SK-N-SH (cell line): ENCODE data around the gene RPUSD3. TPM values are rescaled to one million over a fixed set of nuclear protein-coding genes. Genes with fewer than 3 reads are reported as not detected.

Source experiments
- CTCF ChIA-PET: fragments of 300-600, 350-600 bp; formaldehyde crosslinking; extraction: SDS; loops from one replicate; lab custom pipeline; 2021; lab: Yijun Ruan, JAX
- POLR2A ChIA-PET: fragments of 350-600 bp; sonication (Branson Sonifier 250); formaldehyde crosslinking; extraction: SDS; loops from one replicate; lab custom pipeline; 2020; ENCODE audit warnings: antibody characterized with exemption, inconsistent platforms; lab: Yijun Ruan, JAX
- DNase-seq: peaks from one replicate; pipeline ENCODE4 v3.0.0; 2012
- H2AFZ ChIP-seq: fragments of 200-600 bp; sonication (generic); 2 replicates; pipeline ENCODE4 v1.8.1; 2016; ENCODE audit warnings: antibody characterized with exemption, mild to moderate bottlenecking, low read depth
- H3F3A ChIP-seq: fragments of 200-600 bp; sonication (generic); replicated peaks from 2 replicates; pipeline ENCODE3; 2016; ENCODE audit warnings: antibody characterized with exemption, mild to moderate bottlenecking; ENCODE audit not compliant: insufficient read depth
- H3K27ac ChIP-seq, 2 experiments: fragments of 200-500 bp in 1 of 2; fragments of 200-600 bp in 1 of 2; sonication (Bioruptor generic) in 1 of 2; sonication (generic), shearing (Covaris generic) in 1 of 2; 2 replicates each; pipeline versions ENCODE4 v1.5.1 to v1.6.1; 2014 to 2016; ENCODE audit warnings: low read depth in 2 of 2, inconsistent platforms in 1 of 2, low read length in 1 of 2, mild to moderate bottlenecking in 1 of 2, mixed read lengths in 1 of 2
- H3K27me3 ChIP-seq: fragments of 200-600 bp; sonication (generic), shearing (Covaris generic); 2 replicates; pipeline ENCODE4 v1.6.1; 2016; ENCODE audit warnings: mixed run types; ENCODE audit not compliant: insufficient read depth
- H3K36me3 ChIP-seq, 2 experiments: fragments of 200-500 bp in 1 of 2; fragments of 200-600 bp in 1 of 2; sonication (Bioruptor generic) in 1 of 2; sonication (generic) in 1 of 2; replicated peaks in 1 of 2; 2 replicates each; pipeline versions ENCODE3 to v1.5.1; 2014 to 2016; ENCODE audit warnings: low read length in 1 of 2, mild to moderate bottlenecking in 1 of 2; ENCODE audit not compliant: insufficient read depth in 2 of 2, control insufficient read depth in 1 of 2
- H3K4me1 ChIP-seq, 2 experiments: fragments of 200-500 bp in 1 of 2; fragments of 200-600 bp in 1 of 2; sonication (Bioruptor generic) in 1 of 2; sonication (generic), shearing (Covaris generic) in 1 of 2; 2 replicates each; pipeline versions ENCODE4 v1.5.1 to v1.6.1; 2014 to 2016; ENCODE audit warnings: low read depth in 1 of 2, low read length in 1 of 2, mixed run types in 1 of 2; ENCODE audit not compliant: insufficient read depth in 2 of 2, control insufficient read depth in 1 of 2
- H3K4me2 ChIP-seq: fragments of 200-600 bp; sonication (generic), shearing (Covaris generic); 2 replicates; pipeline ENCODE4 v1.6.1; 2017; ENCODE audit warnings: mixed run types
- H3K4me3 ChIP-seq, 2 experiments: fragments of 200-500 bp in 1 of 2; fragments of 200-600 bp in 1 of 2; sonication (Bioruptor generic) in 1 of 2; sonication (generic), shearing (Covaris generic) in 1 of 2; 2 replicates each; pipeline versions ENCODE4 v1.5.1 to v1.8.1; 2014 to 2016; ENCODE audit warnings: low read depth in 2 of 2, inconsistent platforms in 1 of 2, low read length in 1 of 2, mild to moderate bottlenecking in 1 of 2, mixed read lengths in 1 of 2, moderate library complexity in 1 of 2
- H3K79me2 ChIP-seq: fragments of 200-600 bp; sonication (generic); 2 replicates; pipeline ENCODE4 v1.8.1; 2017; ENCODE audit warnings: mild to moderate bottlenecking; ENCODE audit not compliant: insufficient read depth
- H3K9ac ChIP-seq: fragments of 200-600 bp; sonication (generic); 2 replicates; pipeline ENCODE4 v1.6.1; 2017; ENCODE audit warnings: mixed run types
- H3K9me2 ChIP-seq: fragments of 200-600 bp; sonication (generic); 2 replicates; pipeline ENCODE4 v1.6.1; 2017; ENCODE audit warnings: mixed run types
- H3K9me3 ChIP-seq: fragments of 200-600 bp; sonication (generic); 2 replicates; pipeline ENCODE4 v1.6.1; 2017; ENCODE audit warnings: mixed run types, mild to moderate bottlenecking, moderate library complexity
- H4K20me1 ChIP-seq: fragments of 200-600 bp; sonication (generic); 2 replicates; pipeline ENCODE4 v1.6.1; 2017; ENCODE audit warnings: mild to moderate bottlenecking, mixed run types; ENCODE audit not compliant: insufficient read depth
- CTCF ChIP-seq: fragments of 200-600 bp; sonication (generic); IDR thresholded peaks from 2 replicates; pipeline ENCODE4 v1.6.1; 2017; ENCODE audit warnings: antibody characterized with exemption, mild to moderate bottlenecking, moderate library complexity
- FOXM1 ChIP-seq: IDR thresholded peaks from 2 replicates; pipeline ENCODE4 v1.4.0; 2012; ENCODE audit warnings: low read depth, mild to moderate bottlenecking
- GABPA ChIP-seq: IDR thresholded peaks from 2 replicates; pipeline ENCODE4 v1.4.0; 2012; ENCODE audit warnings: low read depth, mild to moderate bottlenecking
- JUND ChIP-seq: IDR thresholded peaks from 2 replicates; pipeline ENCODE4 v1.4.0; 2012
- PBX3 ChIP-seq: IDR thresholded peaks from 2 replicates; pipeline ENCODE4; 2012
- POLR2AphosphoS5 ChIP-seq: IDR thresholded peaks from 2 replicates; pipeline ENCODE4 v1.6.1; 2012; ENCODE audit warnings: low read depth, low read length
- RFX5 ChIP-seq: IDR thresholded peaks from 2 replicates; pipeline ENCODE4 v1.6.1; 2012; ENCODE audit warnings: mild to moderate bottlenecking, improper control_type of control experiment, low read length
- YY1 ChIP-seq: IDR thresholded peaks from 2 replicates; pipeline ENCODE4 v1.4.0; 2012; ENCODE audit warnings: low read depth, mild to moderate bottlenecking
- ZBTB33 ChIP-seq: IDR thresholded peaks from 2 replicates; pipeline ENCODE4 v1.4.0; 2012; ENCODE audit warnings: low read depth, borderline replicate concordance
- WGBS: methylation state at CpG from one replicate; pipeline ENCODE4 v1.1.6; 2017; ENCODE audit warnings: low lambda C conversion rate; 5-methylcytosine and 5-hydroxymethylcytosine counted together
- polyA plus RNA-seq, 3 experiments: library from polyadenylated mRNA; depleted of rRNA; stranded (reverse); fragments of >200 nt; gene quantifications; 2 replicates each; pipeline ENCODE4 v1.2.3, GENCODE V29; 2012

RPUSD3 gene
- polyA plus RNA-seq, 1 of the 3 experiments (the other 2 are of a cell fraction), result 43.4 TPM

DNA sequence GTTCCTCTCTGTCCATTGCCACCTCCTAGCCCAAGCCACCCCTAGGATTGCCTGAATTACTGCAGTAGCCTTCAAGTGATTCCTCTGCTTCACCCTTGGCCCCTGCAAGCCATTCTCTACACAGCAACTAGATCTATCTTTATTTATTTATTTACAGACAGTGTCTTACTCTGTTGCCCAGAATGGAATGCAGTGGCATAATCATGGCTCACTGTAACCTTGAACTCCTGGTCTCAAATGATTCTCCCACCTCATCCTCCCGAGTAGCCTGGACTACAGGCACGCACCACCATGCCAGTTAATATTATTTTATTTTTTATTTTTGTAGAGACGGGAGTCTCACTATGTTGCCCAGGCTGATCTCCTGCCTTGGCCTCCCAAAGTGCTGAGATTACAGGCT, 44.7 kb upstream of the RPUSD3 start:
- Histone ChIP-seq H3K36me3 (peaks cover 7 to 13% of the 10 kb centered on the region in 2 experiments), H2AFZ (no peak overlapping the region), H3K4me1 (peaks cover 9 to 14% of the 10 kb centered on the region in 2 experiments; a peak in 2 of 4 replicates), H3K27me3 (no peaks in the 10 kb centered on the region), H3K4me3 (no peak overlapping the region), H3K9me2 (no peaks in the 10 kb centered on the region), H4K20me1 (0 out of 2 replicates have a peak, but pooled peaks cover under 1% of the 10 kb centered on the region), H3F3A (peaks cover 28% of the 10 kb centered on the region), H3K27ac (no peak overlapping the region), H3K9ac (no peak overlapping the region), H3K79me2 (peaks cover 31% of the 10 kb centered on the region), H3K9me3 (no peaks in the 10 kb centered on the region), H3K4me2 (no peak overlapping the region)
- TF ChIP-seq FOXM1, result no peak
- TF ChIP-seq YY1, result no peak
- TF ChIP-seq JUND, result no peak
- no peak for TF ChIP-seq RFX5
- TF ChIP-seq CTCF, result no peak
- no peak for TF ChIP-seq PBX3
- DNase-seq, result no peak
- ChIA-PET CTCF (no interaction called here), POLR2A (no interaction called here)
- WGBS, result 93% methylated on average over 3 of the region's 3 CpGs

DNA sequence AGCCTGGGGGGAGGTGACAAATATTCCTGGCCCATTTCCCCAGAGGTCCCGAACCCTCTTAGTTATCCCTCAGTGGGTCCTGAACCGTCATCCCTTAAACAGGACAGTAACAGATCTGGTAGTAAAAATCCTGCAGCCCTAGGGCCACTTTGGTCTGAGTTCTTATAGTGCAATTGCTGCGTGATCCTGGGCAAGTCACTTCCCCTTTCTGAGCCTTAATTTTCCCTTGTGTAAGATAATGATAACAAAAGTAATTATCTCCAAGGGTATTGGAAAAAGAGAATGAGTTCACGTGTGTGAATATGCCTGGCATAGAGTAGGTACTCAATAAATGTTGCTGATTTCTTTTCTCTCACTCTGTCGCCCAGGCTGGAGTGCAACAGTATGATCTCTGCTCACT, 43.7 kb upstream of the RPUSD3 start:
- Histone ChIP-seq H3K9ac (no peak overlapping the region), H3K27ac (no peak overlapping the region), H3K9me2 (no peaks in the 10 kb centered on the region), H3K9me3 (no peaks in the 10 kb centered on the region), H3K27me3 (no peaks in the 10 kb centered on the region), H3K4me1 (peaks cover 6 to 14% of the 10 kb centered on the region in 2 experiments; a peak in 2 of 4 replicates), H3K79me2 (peaks cover 21% of the 10 kb centered on the region), H3K4me2 (no peak overlapping the region), H3K4me3 (no peak overlapping the region), H3F3A (peaks cover 18% of the 10 kb centered on the region), H3K36me3 (peaks cover 0 to 2% of the 10 kb centered on the region in 2 experiments), H2AFZ (no peak overlapping the region), H4K20me1 (no peaks in the 10 kb centered on the region)
- TF ChIP-seq ZBTB33 (no peak), POLR2AphosphoS5 (no peak), GABPA (no peak)
- DNase-seq, result no peak
- ChIA-PET POLR2A (no interaction called here), CTCF (no interaction called here)
- WGBS, result 93% methylated on average over 5 of the region's 5 CpGs
